ENCODE results near the gene ZNF526.

ZNF526 gene

GRCh38 chr19:42274065-42274682 lies 54.1 kb downstream of the ZNF526 start:
- no peak overlapping the region for H2BK5ac ChIP-seq (ENCODE audit: low read length)
- H3K9ac ChIP-seq (ENCODE audit: low read depth, low read length, poor library complexity): peak overlapping the region; percentile 30
- no peak for DNase-seq (ENCODE audit: low spot score)
- H2AK5ac ChIP-seq (ENCODE audit: low read depth, low read length): no peak overlapping the region
- no peak overlapping the region for H2BK12ac ChIP-seq (ENCODE audit: low read length)
- H4K8ac ChIP-seq (ENCODE audit: low read depth, low read length): no peak overlapping the region
- H3K36me3 ChIP-seq (replicated peaks in 1 of 2; ENCODE audit: control insufficient read depth in 2 of 2, insufficient read depth in 2 of 2, low read length in 2 of 2): peaks cover 16 to 40% of the 10 kb centered on the region in 2 donors
- no peak overlapping the region for H4K91ac ChIP-seq (ENCODE audit: low read depth, low read length, poor library complexity)
- H3K4me3 ChIP-seq (ENCODE audit: low read length in 2 of 2): no peak overlapping the region
- no peaks in the 10 kb centered on the region for H3K27me3 ChIP-seq (ENCODE audit: control insufficient read depth in 3 of 3, insufficient read depth in 3 of 3, low read depth in 1 of 3, low read length in 3 of 3)
- no peak overlapping the region for H2AFZ ChIP-seq (ENCODE audit: low read length)
- H3K18ac ChIP-seq (ENCODE audit: low read length): no peak overlapping the region
- H3K14ac ChIP-seq (ENCODE audit: low read length): no peak overlapping the region
- WGBS, 2 donors (ENCODE audit: extremely low coverage in 2 of 2, insufficient read length in 2 of 2, insufficient replicate concordance in 1 of 2): no CpG with 5 or more reads among the region's 22 CpGs
- H2BK120ac ChIP-seq (ENCODE audit: low read depth, low read length): no peak overlapping the region
- H3K4ac ChIP-seq (ENCODE audit: low read length): no peak overlapping the region
- H3K79me1 ChIP-seq (ENCODE audit: low read depth, low read length): peaks cover 25% of the 10 kb centered on the region
- H3K4me2 ChIP-seq (ENCODE audit: insufficient read depth, low read length, poor library complexity, severe bottlenecking): no peak overlapping the region
- H3K9me3 ChIP-seq (replicated peaks in 1 of 2; ENCODE audit: control insufficient read depth in 2 of 2, insufficient read depth in 1 of 2, low read depth in 1 of 2, low read length in 2 of 2): no peaks in the 10 kb centered on the region
- no peak overlapping the region for H3K23ac ChIP-seq (ENCODE audit: low read depth, low read length, poor library complexity)
- no peak overlapping the region for H3K27ac ChIP-seq (replicated peaks; ENCODE audit: low read length)
- H3K4me1 ChIP-seq (ENCODE audit: control insufficient read depth in 2 of 2, insufficient read depth in 1 of 2, low read depth in 1 of 2, low read length in 2 of 2): peaks cover 9 to 16% of the 10 kb centered on the region in 2 donors
- H2BK15ac ChIP-seq (ENCODE audit: low read length): no peak overlapping the region

GRCh38 chr19:42275103-42275502 lies 55.0 kb downstream of the ZNF526 start:
- no peak overlapping the region for H2BK12ac ChIP-seq (ENCODE audit: low read length)
- no peak overlapping the region for H3K23ac ChIP-seq (ENCODE audit: low read depth, low read length, poor library complexity)
- H2BK15ac ChIP-seq (ENCODE audit: low read length): no peak overlapping the region
- peaks cover 16 to 40% of the 10 kb centered on the region in 2 donors for H3K36me3 ChIP-seq (replicated peaks in 1 of 2; ENCODE audit: control insufficient read depth in 2 of 2, insufficient read depth in 2 of 2, low read length in 2 of 2)
- H3K9me3 ChIP-seq (replicated peaks in 1 of 2; ENCODE audit: control insufficient read depth in 2 of 2, insufficient read depth in 1 of 2, low read depth in 1 of 2, low read length in 2 of 2): no peaks in the 10 kb centered on the region
- H2BK5ac ChIP-seq (ENCODE audit: low read length): no peak overlapping the region
- H2AK5ac ChIP-seq (ENCODE audit: low read depth, low read length): no peak overlapping the region
- H4K91ac ChIP-seq (ENCODE audit: low read depth, low read length, poor library complexity): no peak overlapping the region
- H3K27ac ChIP-seq (replicated peaks; ENCODE audit: low read length): no peak overlapping the region
- H3K79me1 ChIP-seq (ENCODE audit: low read depth, low read length): peaks cover 22% of the 10 kb centered on the region
- H2BK120ac ChIP-seq (ENCODE audit: low read depth, low read length): no peak overlapping the region
- H3K14ac ChIP-seq (ENCODE audit: low read length): no peak overlapping the region
- H3K4ac ChIP-seq (ENCODE audit: low read length): no peak overlapping the region
- no peak overlapping the region for H4K8ac ChIP-seq (ENCODE audit: low read depth, low read length)
- H3K9ac ChIP-seq (ENCODE audit: low read depth, low read length, poor library complexity): peak overlapping the region; percentile 9
- peak overlapping the region; percentile 1 for H3K18ac ChIP-seq (ENCODE audit: low read length)
- no peak overlapping the region for H3K4me2 ChIP-seq (ENCODE audit: insufficient read depth, low read length, poor library complexity, severe bottlenecking)
- DNase-seq (ENCODE audit: low spot score): no peak
- no peak overlapping the region for H3K4me3 ChIP-seq (ENCODE audit: low read length in 2 of 2)
- no CpG with 5 or more reads among the region's 7 CpGs for WGBS, 2 donors (ENCODE audit: extremely low coverage in 2 of 2, insufficient read length in 2 of 2, insufficient replicate concordance in 1 of 2)
- no peak overlapping the region for H2AFZ ChIP-seq (ENCODE audit: low read length)
- peaks cover 7 to 12% of the 10 kb centered on the region in 2 donors for H3K4me1 ChIP-seq (ENCODE audit: control insufficient read depth in 2 of 2, insufficient read depth in 1 of 2, low read depth in 1 of 2, low read length in 2 of 2)
- no peaks in the 10 kb centered on the region for H3K27me3 ChIP-seq (ENCODE audit: control insufficient read depth in 3 of 3, insufficient read depth in 3 of 3, low read depth in 1 of 3, low read length in 3 of 3)

- Histone ChIP-seq H2BK12ac (ENCODE audit: low read length) (no peak overlapping the region), H3K27me3 (ENCODE audit: control insufficient read depth in 3 of 3, insufficient read depth in 3 of 3, low read depth in 1 of 3, low read length in 3 of 3) (no peaks in the 10 kb centered on the region), H3K36me3 (replicated peaks in 1 of 2; ENCODE audit: control insufficient read depth in 2 of 2, insufficient read depth in 2 of 2, low read length in 2 of 2) (peaks cover 16 to 40% of the 10 kb centered on the region in 2 donors), H3K4me1 (ENCODE audit: control insufficient read depth in 2 of 2, insufficient read depth in 1 of 2, low read depth in 1 of 2, low read length in 2 of 2) (peaks cover 7 to 8% of the 10 kb centered on the region in 2 donors), H2BK120ac (ENCODE audit: low read depth, low read length) (no peak overlapping the region), H3K14ac (ENCODE audit: low read length) (no peak overlapping the region), H3K4me2 (ENCODE audit: insufficient read depth, low read length, poor library complexity, severe bottlenecking) (no peak overlapping the region), H3K9me3 (replicated peaks in 1 of 2; ENCODE audit: control insufficient read depth in 2 of 2, insufficient read depth in 1 of 2, low read depth in 1 of 2, low read length in 2 of 2) (no peaks in the 10 kb centered on the region), H4K8ac (ENCODE audit: low read depth, low read length) (no peak overlapping the region), H4K91ac (ENCODE audit: low read depth, low read length, poor library complexity) (no peak overlapping the region), H3K4ac (ENCODE audit: low read length) (no peak overlapping the region), H2AK5ac (ENCODE audit: low read depth, low read length) (no peak overlapping the region), H2AFZ (ENCODE audit: low read length) (no peak overlapping the region), H3K4me3 (ENCODE audit: low read length in 2 of 2) (no peak overlapping the region), H3K27ac (replicated peaks; ENCODE audit: low read length) (no peak overlapping the region), H3K23ac (ENCODE audit: low read depth, low read length, poor library complexity) (no peak overlapping the region), H3K79me1 (ENCODE audit: low read depth, low read length) (peaks cover 22% of the 10 kb centered on the region), H2BK5ac (ENCODE audit: low read length) (peak overlapping the region; percentile 16), H3K9ac (ENCODE audit: low read depth, low read length, poor library complexity) (no peak overlapping the region), H3K18ac (ENCODE audit: low read length) (peak overlapping the region; percentile 1), H2BK15ac (ENCODE audit: low read length) (no peak overlapping the region)
- no CpG with 5 or more reads among the region's 3 CpGs for WGBS, 2 donors (ENCODE audit: extremely low coverage in 2 of 2, insufficient read length in 2 of 2, insufficient replicate concordance in 1 of 2)
- no peak for DNase-seq (ENCODE audit: low spot score)
Observed at GRCh38 chr19:42275517-42275916, 55.4 kb downstream of the ZNF526 start.

DNA sequence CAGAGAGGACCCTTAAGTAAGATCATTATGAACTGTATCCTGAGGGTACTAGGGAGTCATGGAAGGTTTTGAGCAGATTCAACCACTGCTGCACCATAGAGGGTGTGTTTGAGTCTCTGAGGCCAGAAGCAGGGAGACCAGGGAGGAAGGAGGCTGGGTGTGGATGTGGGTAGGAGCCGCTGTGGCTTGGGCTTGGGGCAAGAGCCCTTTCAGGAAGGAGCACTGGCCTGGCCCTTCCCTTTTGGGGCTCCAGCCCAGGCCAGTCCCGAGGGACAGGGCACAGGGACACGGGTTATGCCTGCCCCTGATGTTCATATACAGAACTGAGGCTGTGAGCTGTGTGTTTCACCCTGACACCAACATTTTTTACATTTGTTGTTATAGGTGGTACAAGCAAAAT lies 56.2 kb downstream of the ZNF526 start:
- H2BK120ac ChIP-seq (ENCODE audit: low read depth, low read length): no peak overlapping the region
- H2AFZ ChIP-seq (ENCODE audit: low read length): no peak overlapping the region
- H4K8ac ChIP-seq (ENCODE audit: low read depth, low read length): no peak overlapping the region
- no peak overlapping the region for H2BK15ac ChIP-seq (ENCODE audit: low read length)
- no peaks in the 10 kb centered on the region for H3K27me3 ChIP-seq (ENCODE audit: control insufficient read depth in 3 of 3, insufficient read depth in 3 of 3, low read depth in 1 of 3, low read length in 3 of 3)
- no peak overlapping the region for H3K23ac ChIP-seq (ENCODE audit: low read depth, low read length, poor library complexity)
- H3K36me3 ChIP-seq (replicated peaks in 1 of 2; ENCODE audit: control insufficient read depth in 2 of 2, insufficient read depth in 2 of 2, low read length in 2 of 2): peaks cover 16 to 40% of the 10 kb centered on the region in 2 donors
- H4K91ac ChIP-seq (ENCODE audit: low read depth, low read length, poor library complexity): no peak overlapping the region
- no peak overlapping the region for H3K9ac ChIP-seq (ENCODE audit: low read depth, low read length, poor library complexity)
- no peak overlapping the region for H3K18ac ChIP-seq (ENCODE audit: low read length)
- H3K9me3 ChIP-seq (replicated peaks in 1 of 2; ENCODE audit: control insufficient read depth in 2 of 2, insufficient read depth in 1 of 2, low read depth in 1 of 2, low read length in 2 of 2): no peaks in the 10 kb centered on the region
- H2BK5ac ChIP-seq (ENCODE audit: low read length): no peak overlapping the region
- peaks cover 7 to 9% of the 10 kb centered on the region in 2 donors for H3K4me1 ChIP-seq (ENCODE audit: control insufficient read depth in 2 of 2, insufficient read depth in 1 of 2, low read depth in 1 of 2, low read length in 2 of 2)
- WGBS, 2 donors (ENCODE audit: extremely low coverage in 2 of 2, insufficient read length in 2 of 2, insufficient replicate concordance in 1 of 2): no CpG with 5 or more reads among the region's 3 CpGs
- H3K4me3 ChIP-seq (ENCODE audit: low read length in 2 of 2): no peak overlapping the region
- no peak overlapping the region for H3K4me2 ChIP-seq (ENCODE audit: insufficient read depth, low read length, poor library complexity, severe bottlenecking)
- H3K4ac ChIP-seq (ENCODE audit: low read length): no peak overlapping the region
- no peak overlapping the region for H3K14ac ChIP-seq (ENCODE audit: low read length)
- DNase-seq (ENCODE audit: low spot score): no peak
- H2BK12ac ChIP-seq (ENCODE audit: low read length): no peak overlapping the region
- H3K79me1 ChIP-seq (ENCODE audit: low read depth, low read length): peaks cover 24% of the 10 kb centered on the region
- no peak overlapping the region for H3K27ac ChIP-seq (replicated peaks; ENCODE audit: low read length)
- no peak overlapping the region for H2AK5ac ChIP-seq (ENCODE audit: low read depth, low read length)
